Neutrophil (primary cell): ENCODE data around the gene FABP6.

Experiments
- H3K27ac ChIP-seq: fragments of 200-600 bp; sonication (generic); 2 replicates; pipeline ENCODE4 v1.5.1; 2016; ENCODE audit warnings: mild to moderate bottlenecking, moderate library complexity
- H3K27me3 ChIP-seq: fragments of 200-600 bp; sonication (generic); 2 replicates; pipeline ENCODE4 v1.6.0; 2016; ENCODE audit warnings: mild to moderate bottlenecking
- H3K36me3 ChIP-seq: fragments of 200-600 bp; sonication (generic); 2 replicates; pipeline ENCODE4 v1.5.1; 2017
- H3K4me1 ChIP-seq, 2 experiments: fragments of 200-600 bp in 1 of 2; sonication (generic) in 1 of 2; 1 replicate in 1 of 2; 2 replicates in 1 of 2; pipeline versions ENCODE4 v1.5.1 to v1.6.1; 2013 to 2016; ENCODE audit warnings: low read depth in 1 of 2, low read length in 1 of 2, mild to moderate bottlenecking in 1 of 2, moderate library complexity in 1 of 2; ENCODE audit not compliant: control insufficient read depth in 1 of 2, insufficient read depth in 1 of 2
- H3K4me3 ChIP-seq, 2 experiments: fragments of 200-600 bp in 1 of 2; sonication (generic) in 1 of 2; 1 replicate in 1 of 2; 2 replicates in 1 of 2; pipeline ENCODE4 v1.5.1; 2013 to 2016; ENCODE audit warnings: low read depth in 1 of 2, low read length in 1 of 2, mild to moderate bottlenecking in 1 of 2, moderate library complexity in 1 of 2
- H3K9me3 ChIP-seq: fragments of 200-600 bp; sonication (generic); 2 replicates; pipeline ENCODE4 v1.5.1; 2016
- TF ChIP-seq, protein P1 (sequence below): fragments of 200-600 bp; sonication (generic); IDR thresholded peaks from 2 replicates; pipeline ENCODE4 v1.5.1; 2016; ENCODE audit warnings: antibody characterized with exemption

Gene FABP6

DNA sequence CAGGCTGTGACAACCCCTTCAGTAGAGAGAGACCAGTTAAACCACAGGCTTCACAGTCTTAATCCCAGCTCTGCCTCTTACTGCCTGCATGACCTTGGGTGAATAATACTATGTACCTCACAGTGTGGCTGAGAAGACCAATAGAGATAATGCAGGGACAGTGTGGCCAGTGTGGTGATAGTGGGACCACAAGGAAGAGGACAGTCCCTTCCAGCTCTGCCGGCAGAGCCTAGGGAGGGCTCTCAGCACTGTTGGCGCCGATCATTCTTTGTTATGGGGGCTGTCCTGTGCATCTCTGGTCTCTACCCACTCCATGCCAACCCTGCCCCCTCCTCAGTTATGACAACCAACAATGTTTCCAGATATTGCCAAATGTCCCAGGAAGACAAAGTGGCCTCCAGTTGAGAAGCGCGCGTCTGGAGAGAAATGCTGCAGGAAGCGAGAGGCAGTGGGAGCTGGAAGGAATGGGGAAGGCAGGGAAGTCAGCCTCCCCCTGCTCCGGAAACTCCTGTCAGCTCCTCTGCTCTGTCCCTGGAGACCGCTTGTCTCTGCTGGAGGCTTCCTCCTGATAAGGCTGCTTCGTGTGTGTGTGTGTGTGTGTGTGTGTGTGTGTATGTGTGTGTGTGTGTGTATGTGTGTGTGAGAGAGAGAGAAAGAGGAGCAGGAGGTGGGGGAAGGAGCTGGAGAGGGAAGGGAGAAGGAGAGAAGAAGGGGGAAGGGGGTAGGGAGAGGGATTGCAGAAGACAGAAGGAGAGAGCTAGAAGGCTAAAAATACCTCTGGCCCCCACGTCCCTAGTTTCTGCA, 31.8 kb upstream of the FABP6 start:
- H3K27me3 ChIP-seq = peaks cover 17% of the 10 kb centered on the region
- H3K36me3 ChIP-seq = no peaks in the 10 kb centered on the region
- no peak overlapping the region for H3K27ac ChIP-seq
- H3K9me3 ChIP-seq = no peaks in the 10 kb centered on the region
- TF ChIP-seq, protein P1, sequence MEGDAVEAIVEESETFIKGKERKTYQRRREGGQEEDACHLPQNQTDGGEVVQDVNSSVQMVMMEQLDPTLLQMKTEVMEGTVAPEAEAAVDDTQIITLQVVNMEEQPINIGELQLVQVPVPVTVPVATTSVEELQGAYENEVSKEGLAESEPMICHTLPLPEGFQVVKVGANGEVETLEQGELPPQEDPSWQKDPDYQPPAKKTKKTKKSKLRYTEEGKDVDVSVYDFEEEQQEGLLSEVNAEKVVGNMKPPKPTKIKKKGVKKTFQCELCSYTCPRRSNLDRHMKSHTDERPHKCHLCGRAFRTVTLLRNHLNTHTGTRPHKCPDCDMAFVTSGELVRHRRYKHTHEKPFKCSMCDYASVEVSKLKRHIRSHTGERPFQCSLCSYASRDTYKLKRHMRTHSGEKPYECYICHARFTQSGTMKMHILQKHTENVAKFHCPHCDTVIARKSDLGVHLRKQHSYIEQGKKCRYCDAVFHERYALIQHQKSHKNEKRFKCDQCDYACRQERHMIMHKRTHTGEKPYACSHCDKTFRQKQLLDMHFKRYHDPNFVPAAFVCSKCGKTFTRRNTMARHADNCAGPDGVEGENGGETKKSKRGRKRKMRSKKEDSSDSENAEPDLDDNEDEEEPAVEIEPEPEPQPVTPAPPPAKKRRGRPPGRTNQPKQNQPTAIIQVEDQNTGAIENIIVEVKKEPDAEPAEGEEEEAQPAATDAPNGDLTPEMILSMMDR = no peak
- peaks cover 7 to 9% of the 10 kb centered on the region in 2 experiments for H3K4me1 ChIP-seq
- no peak overlapping the region for H3K4me3 ChIP-seq

DNA sequence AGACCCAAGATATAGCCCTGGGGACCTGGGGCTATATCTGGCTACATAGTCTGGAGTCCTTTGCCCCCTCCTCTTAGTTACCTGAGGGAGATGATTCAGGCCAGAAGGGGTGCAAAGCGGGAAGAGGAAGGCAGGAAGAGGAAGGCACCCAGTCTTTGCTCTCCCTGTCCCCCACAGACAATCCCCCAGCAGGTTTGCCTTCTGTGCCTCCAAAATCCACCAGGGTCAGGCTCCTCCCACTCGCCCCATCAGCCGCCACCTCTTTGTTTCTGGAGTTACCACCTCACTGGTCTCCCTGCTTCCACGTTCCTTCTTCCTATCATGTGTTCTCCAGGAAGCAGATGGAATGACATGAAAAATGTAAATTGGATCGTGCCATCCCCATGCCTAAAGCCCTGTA, 31.2 kb upstream of the FABP6 start:
- Histone ChIP-seq H3K36me3 (no peaks in the 10 kb centered on the region), H3K4me1 (peaks cover 7 to 9% of the 10 kb centered on the region in 2 experiments), H3K9me3 (no peaks in the 10 kb centered on the region), H3K27me3 (peaks cover 17% of the 10 kb centered on the region), H3K4me3 (no peak overlapping the region), H3K27ac (no peak overlapping the region)
- TF ChIP-seq, protein P1 = no peak

DNA sequence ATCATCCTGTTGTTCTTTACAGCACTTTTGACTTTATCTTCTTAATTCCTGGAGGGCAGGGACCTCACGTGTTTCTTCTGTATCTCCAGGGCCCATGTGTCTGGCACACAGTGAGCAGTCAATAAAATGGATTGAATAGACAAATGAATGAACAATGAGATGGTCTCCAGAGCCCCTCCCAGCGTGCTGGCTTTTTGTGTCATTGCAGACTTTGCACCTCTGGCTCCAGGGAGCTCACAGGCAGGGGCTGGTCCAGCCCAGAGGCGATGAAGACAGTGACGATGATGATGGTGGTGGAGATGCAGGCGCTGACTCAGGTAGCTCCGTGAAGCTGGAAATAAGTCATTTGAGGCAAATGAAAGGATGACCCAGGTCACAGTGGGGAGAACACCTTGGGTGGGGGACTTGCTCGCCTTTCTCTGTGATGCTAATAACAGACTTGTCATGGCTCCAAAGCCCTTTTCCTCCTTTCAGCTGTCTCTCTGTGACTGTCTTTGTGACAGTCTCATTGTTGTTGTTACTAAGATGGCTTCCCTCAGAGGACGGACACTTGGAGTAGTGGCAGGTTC, 30.4 kb upstream of the FABP6 start:
- H3K4me1 ChIP-seq = peaks cover 7 to 9% of the 10 kb centered on the region in 2 experiments
- H3K36me3 ChIP-seq = no peaks in the 10 kb centered on the region
- peaks cover 17% of the 10 kb centered on the region for H3K27me3 ChIP-seq
- H3K27ac ChIP-seq = no peak overlapping the region
- peak overlapping the region in 1 of 2 experiments; percentile 60 for H3K4me3 ChIP-seq
- H3K9me3 ChIP-seq = no peaks in the 10 kb centered on the region
- TF ChIP-seq, protein P1 = no peak

DNA sequence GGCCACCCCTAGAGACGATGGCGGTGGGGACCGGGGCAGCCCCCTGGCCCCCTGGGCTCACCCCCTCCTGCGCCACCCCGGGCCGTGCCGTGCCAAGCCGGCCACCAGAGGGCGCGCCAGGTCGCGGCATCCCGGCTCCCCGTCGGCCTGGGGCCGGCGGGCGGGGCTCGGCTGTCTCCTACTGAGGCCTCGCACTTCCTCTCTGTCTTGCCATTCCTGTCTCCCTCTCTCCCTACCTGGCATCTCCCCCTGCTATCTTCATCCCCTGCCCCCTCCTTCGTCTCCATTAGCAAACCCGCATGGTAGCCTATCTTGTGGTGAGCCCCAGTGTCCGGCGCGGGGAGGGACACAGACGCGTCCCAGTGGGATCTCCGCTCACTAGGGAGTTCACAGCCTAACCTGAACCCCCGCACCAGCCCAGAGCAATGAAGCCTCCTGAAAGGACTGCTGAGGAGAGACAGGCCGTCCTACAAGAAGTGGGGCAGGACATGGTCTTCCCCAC, 29.8 kb upstream of the FABP6 start:
- peak overlapping the region; percentile 56 to 60 for H3K4me3 ChIP-seq
- peaks cover 17% of the 10 kb centered on the region for H3K27me3 ChIP-seq
- no peak overlapping the region for H3K27ac ChIP-seq
- peaks cover 7 to 9% of the 10 kb centered on the region in 2 experiments for H3K4me1 ChIP-seq
- TF ChIP-seq, protein P1 = peak; percentile 94
- H3K36me3 ChIP-seq = no peaks in the 10 kb centered on the region
- no peaks in the 10 kb centered on the region for H3K9me3 ChIP-seq

DNA sequence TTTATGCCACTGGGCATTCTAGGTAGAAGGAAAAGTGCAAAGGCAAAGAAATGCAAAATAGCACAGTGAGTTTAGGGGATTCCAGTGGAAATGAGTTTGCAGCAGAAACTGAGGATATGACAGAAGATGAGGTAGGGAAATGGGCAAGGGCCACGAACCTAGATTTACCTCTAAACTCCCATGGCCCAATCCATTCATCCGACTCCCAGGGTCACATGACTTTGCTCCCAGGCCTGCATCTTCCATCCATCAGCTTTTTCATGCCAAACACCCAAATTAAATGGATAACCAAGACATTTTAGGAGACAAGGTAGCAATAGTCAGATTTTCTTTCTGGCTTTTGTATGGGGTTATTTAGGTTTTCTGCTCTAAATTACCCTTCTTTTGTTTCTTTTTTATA, 22.2 kb upstream of the FABP6 start:
- H3K4me1 ChIP-seq = no peaks in the 10 kb centered on the region
- H3K4me3 ChIP-seq = no peak overlapping the region
- TF ChIP-seq, protein P1 = no peak
- no peaks in the 10 kb centered on the region for H3K27me3 ChIP-seq
- no peaks in the 10 kb centered on the region for H3K36me3 ChIP-seq
- no peaks in the 10 kb centered on the region for H3K9me3 ChIP-seq
- no peak overlapping the region for H3K27ac ChIP-seq
